ENCODE measurements around the gene MED19. TPM values are rescaled to one million over a fixed set of nuclear protein-coding genes. Genes with fewer than 3 reads are reported as not detected.

Gene MED19
- total RNA-seq, 1 donor from 2014 or later, result 14.6 TPM

DNA sequence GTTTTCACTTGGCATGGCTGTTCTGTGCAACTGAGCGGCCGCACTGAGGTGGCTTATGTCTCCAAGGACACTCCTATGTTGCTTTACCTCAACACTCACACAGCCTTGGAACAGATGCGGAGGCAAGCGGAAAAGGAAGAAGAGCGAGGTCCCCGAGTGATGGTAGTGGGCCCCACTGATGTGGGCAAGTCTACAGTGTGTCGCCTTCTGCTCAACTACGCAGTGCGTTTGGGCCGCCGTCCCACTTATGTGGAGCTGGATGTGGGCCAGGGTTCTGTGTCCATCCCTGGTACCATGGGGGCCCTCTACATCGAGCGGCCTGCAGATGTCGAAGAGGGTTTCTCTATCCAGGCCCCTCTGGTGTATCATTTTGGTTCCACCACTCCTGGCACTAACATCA lies 52.3 kb downstream of the MED19 start:
- intact Hi-C loops (cut with micrococcal nuclease), result loop anchor here (10.0 kb wide), 1 partner anchor 1895 kb away; no protein-coding TSS in a partner anchor
- POLR2A ChIA-PET, result no interaction called here
- peaks cover 44% of the 10 kb centered on the region for H3K36me3 Mint-ChIP-seq (ENCODE audit: low read depth)

DNA sequence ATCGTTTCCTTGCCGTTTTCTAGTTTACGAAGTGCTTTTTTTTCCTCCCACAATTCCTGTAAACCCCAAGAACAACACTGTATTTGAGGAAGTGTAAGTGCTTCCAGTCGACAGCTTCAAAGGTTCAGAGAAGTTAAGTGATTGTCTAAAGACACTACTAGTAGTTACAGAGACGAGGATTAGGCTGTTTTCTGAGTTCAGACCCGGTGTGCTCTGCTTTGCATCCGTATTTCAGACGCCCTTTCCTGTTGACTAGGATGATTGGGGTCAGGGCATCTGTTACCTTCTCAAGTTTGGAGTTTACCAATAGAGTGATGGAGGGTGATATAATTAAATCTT lies 54.0 kb downstream of the MED19 start:
- no peaks in the 10 kb centered on the region for H3K27me3 Mint-ChIP-seq
- peaks cover 44% of the 10 kb centered on the region for H3K36me3 Mint-ChIP-seq (ENCODE audit: low read depth)
- no peaks in the 10 kb centered on the region for H3K9me3 Mint-ChIP-seq
- POLR2A ChIA-PET, result interaction anchor here (0.8 to 2.8 kb wide), 5 partner anchors 9 to 323 kb away, joined by 4 to 14 read pairs (median 4); partner anchors contain the start of genes MED19, SELENOH, SSRP1 and TMX2
- CTCF ChIA-PET, result interaction anchor here (0.7 to 1.0 kb wide), 2 partner anchors 9 to 142 kb away, joined by 3 to 5 read pairs; no protein-coding TSS in a partner anchor
- intact Hi-C loops (cut with micrococcal nuclease), result no loop called here
- peak overlapping the region; percentile 99 for H3K4me3 Mint-ChIP-seq
- peaks cover 27% of the 10 kb centered on the region for H3K4me1 Mint-ChIP-seq
- TF ChIP-seq, protein P1, sequence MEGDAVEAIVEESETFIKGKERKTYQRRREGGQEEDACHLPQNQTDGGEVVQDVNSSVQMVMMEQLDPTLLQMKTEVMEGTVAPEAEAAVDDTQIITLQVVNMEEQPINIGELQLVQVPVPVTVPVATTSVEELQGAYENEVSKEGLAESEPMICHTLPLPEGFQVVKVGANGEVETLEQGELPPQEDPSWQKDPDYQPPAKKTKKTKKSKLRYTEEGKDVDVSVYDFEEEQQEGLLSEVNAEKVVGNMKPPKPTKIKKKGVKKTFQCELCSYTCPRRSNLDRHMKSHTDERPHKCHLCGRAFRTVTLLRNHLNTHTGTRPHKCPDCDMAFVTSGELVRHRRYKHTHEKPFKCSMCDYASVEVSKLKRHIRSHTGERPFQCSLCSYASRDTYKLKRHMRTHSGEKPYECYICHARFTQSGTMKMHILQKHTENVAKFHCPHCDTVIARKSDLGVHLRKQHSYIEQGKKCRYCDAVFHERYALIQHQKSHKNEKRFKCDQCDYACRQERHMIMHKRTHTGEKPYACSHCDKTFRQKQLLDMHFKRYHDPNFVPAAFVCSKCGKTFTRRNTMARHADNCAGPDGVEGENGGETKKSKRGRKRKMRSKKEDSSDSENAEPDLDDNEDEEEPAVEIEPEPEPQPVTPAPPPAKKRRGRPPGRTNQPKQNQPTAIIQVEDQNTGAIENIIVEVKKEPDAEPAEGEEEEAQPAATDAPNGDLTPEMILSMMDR (IDR thresholded peaks at IDR 0.05), result no peak
- peak; percentile 4 for ATAC-seq (ENCODE audit: low read depth)
- peak overlapping the region; percentile 94 for H3K27ac Mint-ChIP-seq
- DNase-seq, result no peak

More for the DNA sequence above, 52.3 kb downstream of the MED19 start:
- CTCF ChIA-PET, result interaction anchor here (1.4 kb wide), 1 partner anchor 21 kb away, joined by 3 read pairs; no protein-coding TSS in a partner anchor
- Mint-ChIP-seq H3K4me3 (no peak overlapping the region), H3K27ac (no peak overlapping the region), H3K9me3 (no peaks in the 10 kb centered on the region), H3K4me1 (peaks cover 27% of the 10 kb centered on the region), H3K27me3 (no peaks in the 10 kb centered on the region)
- no peak for DNase-seq
- TF ChIP-seq, protein P1 (IDR thresholded peaks at IDR 0.05), result no peak
- no peak for ATAC-seq (ENCODE audit: low read depth)

DNA sequence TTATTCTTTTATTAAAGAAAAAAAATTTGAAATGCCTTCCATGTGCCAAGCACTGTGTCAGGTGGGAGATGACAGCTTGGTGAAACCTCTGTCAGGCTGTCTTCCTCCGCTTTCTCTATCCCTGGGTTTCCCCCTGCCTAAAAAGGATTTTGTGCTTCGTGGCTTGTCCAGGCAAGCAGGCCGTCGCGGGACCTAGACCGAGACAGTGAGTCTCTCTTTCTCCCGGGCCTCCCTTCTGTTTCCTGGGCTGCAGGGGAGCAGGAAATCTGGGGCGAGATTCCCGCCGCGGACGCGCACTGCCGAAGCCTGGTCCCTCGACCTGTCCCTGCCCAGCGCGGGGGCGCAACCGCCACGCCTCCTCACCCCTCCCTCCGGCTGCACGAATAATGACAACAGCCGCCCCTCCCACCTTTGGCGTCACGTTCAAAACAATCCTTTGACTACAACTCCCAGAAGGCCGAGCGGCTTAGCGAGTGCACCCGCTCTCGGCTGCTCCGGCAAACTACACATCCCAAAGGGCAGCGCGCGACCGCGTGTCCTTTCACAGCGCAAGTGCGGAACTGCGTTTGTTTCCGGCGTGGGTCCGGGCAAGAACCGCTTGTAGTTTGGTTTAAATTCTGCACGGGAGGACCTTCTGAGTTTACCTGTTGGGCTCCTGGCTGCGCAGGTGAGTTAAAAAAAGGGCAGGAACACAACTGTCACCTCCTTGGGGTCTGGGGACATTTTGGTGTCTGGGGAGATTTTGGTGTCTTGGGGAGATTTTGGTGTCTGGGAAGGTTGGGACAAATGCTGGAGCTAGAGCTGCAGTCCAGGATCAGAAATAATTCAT lies 54.6 kb downstream of the MED19 start, which contains the start of gene CLP1:
Gene CLP1, plus strand, starts transcription at position 569 of the 829 bp plus-strand sequence. CDS start 1,715 bp downstream, outside the sequence.
- no peaks in the 10 kb centered on the region for H3K27me3 Mint-ChIP-seq
- H3K4me1 Mint-ChIP-seq, result peaks cover 23% of the 10 kb centered on the region
- H3K36me3 Mint-ChIP-seq (ENCODE audit: low read depth), result peaks cover 39% of the 10 kb centered on the region
- TF ChIP-seq, protein P1 (IDR thresholded peaks at IDR 0.05), result no peak
- POLR2A ChIA-PET, result interaction anchor here (0.7 to 2.8 kb wide), 8 partner anchors 10 to 322 kb away, joined by 3 to 14 read pairs (median 4); partner anchors contain the start of genes MED19, SELENOH, SSRP1 and TIMM10
- intact Hi-C loops (cut with micrococcal nuclease), result loop anchor here (1.0 to 2.0 kb wide), 8 partner anchors 10 to 921 kb away; partner anchors contain the start of genes MED19, SLC43A3, SSRP1 and TIMM10
- CTCF ChIA-PET, result interaction anchor here (0.7 to 1.0 kb wide), 3 partner anchors 9 to 199 kb away, joined by 3 to 5 read pairs (median 3); no protein-coding TSS in a partner anchor
- H3K9me3 Mint-ChIP-seq, result no peaks in the 10 kb centered on the region
- DNase-seq (peak; percentile 96), ATAC-seq (ENCODE audit: low read depth) (peak; percentile 97)
- H3K4me3 Mint-ChIP-seq, result peak within 1 kb of the TSS; percentile 99
- peak within 1 kb of the TSS; percentile 94 for H3K27ac Mint-ChIP-seq

DNA sequence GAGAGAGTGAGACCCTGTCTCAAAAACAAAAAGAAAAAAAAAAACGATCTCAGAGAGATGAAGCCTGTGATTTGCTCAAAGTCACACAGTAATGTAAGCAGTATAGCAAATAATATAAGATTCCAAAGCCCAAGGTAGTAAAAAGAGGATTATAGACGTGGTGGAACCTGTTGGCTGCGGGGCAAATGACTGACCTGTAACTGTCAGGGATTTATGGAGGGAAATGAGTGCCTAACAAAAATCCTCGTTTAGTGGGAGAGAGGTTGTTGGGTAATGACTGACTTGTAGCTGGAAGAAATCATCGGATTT lies 55.2 kb downstream of the MED19 start:
- Mint-ChIP-seq H3K36me3 (ENCODE audit: low read depth) (peaks cover 35% of the 10 kb centered on the region), H3K27ac (peak overlapping the region; percentile 94), H3K9me3 (no peaks in the 10 kb centered on the region), H3K4me3 (peak overlapping the region; percentile 99), H3K4me1 (peaks cover 23% of the 10 kb centered on the region), H3K27me3 (no peaks in the 10 kb centered on the region)
- intact Hi-C loops (cut with micrococcal nuclease), result loop anchor here (1.0 to 2.0 kb wide), 8 partner anchors 10 to 921 kb away; partner anchors contain the start of genes MED19, SLC43A3, SSRP1 and TIMM10
- POLR2A ChIA-PET, result interaction anchor here (0.6 to 2.8 kb wide), 6 partner anchors 10 to 1506 kb away, joined by 3 to 14 read pairs (median 3); partner anchors contain the start of genes SSRP1 and TIMM10
- CTCF ChIA-PET, result interaction anchor here (0.7 to 0.8 kb wide), 2 partner anchors 12 to 199 kb away, joined by 3 read pairs; no protein-coding TSS in a partner anchor
- DNase-seq (no peak), ATAC-seq (ENCODE audit: low read depth) (no peak)
- TF ChIP-seq, protein P1 (IDR thresholded peaks at IDR 0.05), result no peak

Other genes with a start within 250 kb of the MED19 start
- gene SLC43A1, start 196.5 kb downstream of the MED19 start, total RNA-seq, result 11.1 and 12.8 TPM in 2 replicates
- gene TIMM10, start 181.5 kb downstream of the MED19 start, total RNA-seq, result 100 and 108 TPM in 2 replicates
- gene SMTNL1, start 174.6 kb downstream of the MED19 start, total RNA-seq, result not detected in 2 replicates
- 63.4 and 69.2 TPM in 2 replicates for gene UBE2L6, start 144.5 kb downstream of the MED19 start, total RNA-seq
- gene SERPING1, start 114.5 kb downstream of the MED19 start, total RNA-seq, result not detected in 2 replicates
- not detected in 2 replicates for gene YPEL4, start 62.3 kb downstream of the MED19 start, total RNA-seq
- 20.4 and 20.9 TPM in 2 replicates for gene CLP1, start 54.5 kb downstream of the MED19 start, total RNA-seq
- gene ZDHHC5, start 44.1 kb downstream of the MED19 start, total RNA-seq, result 50.9 and 60.7 TPM in 2 replicates
- gene TMX2, start 378 bp upstream of the MED19 start, total RNA-seq, result 53.2 and 53.3 TPM in 2 replicates
- 210 and 224 TPM in 2 replicates for gene SELENOH, start 29.3 kb upstream of the MED19 start, total RNA-seq
- gene BTBD18, start 39.6 kb upstream of the MED19 start, total RNA-seq, result not detected in 2 replicates
- 34.2 and 42.3 TPM in 2 replicates for gene CTNND1, start 49.6 kb upstream of the MED19 start, total RNA-seq